Vagina (tissue), 2 donors: ENCODE data around the gene POLR3C. TPM values are rescaled to one million over a fixed set of nuclear protein-coding genes. Genes with fewer than 3 reads are reported as not detected.

Source experiments
- DNase-seq, 2 donors: peaks; one replicate each; pipeline ENCODE4 v3.0.0-alpha.2; 2017; ENCODE audit errors: extremely low spot score in 2 of 2
- H3K27ac ChIP-seq: fragments of 200-600 bp; sonication (generic); one replicate; pipeline ENCODE4 v1.5.1; 2019
- H3K27me3 ChIP-seq: fragments of 200-600 bp; sonication (generic); one replicate; pipeline ENCODE4 v1.5.1; 2019
- H3K36me3 ChIP-seq, 2 donors: fragments of 200-600 bp; sonication (generic); one replicate each; pipeline ENCODE4 v1.5.1; 2017 to 2019
- H3K4me1 ChIP-seq: fragments of 200-600 bp; sonication (generic); one replicate; pipeline ENCODE4 v1.5.1; 2019
- H3K4me3 ChIP-seq, 2 donors: fragments of 200-600 bp; sonication (generic); 1 replicate in 1 of 2; 2 replicates in 1 of 2; pipeline ENCODE4 v1.5.1; 2016 to 2019
- H3K9me3 ChIP-seq: fragments of 200-600 bp; sonication (generic); one replicate; pipeline ENCODE4 v1.5.1; 2019
- CTCF ChIP-seq, 3 experiments: fragments of 450-650 bp in 2 of 3; fragments of 200-600 bp in 1 of 3; sonication (generic) in 1 of 3; IDR thresholded peaks; one replicate each; pipeline ENCODE4 v1.5.1; 2017 to 2019; ENCODE audit warnings: antibody characterized with exemption in 3 of 3, mild to moderate bottlenecking in 2 of 3, moderate library complexity in 2 of 3
- POLR2A ChIP-seq, 2 donors: fragments of 450-650 bp; IDR thresholded peaks; one replicate each; pipeline ENCODE4 v1.6.1; 2017; ENCODE audit warnings: antibody characterized with exemption in 2 of 2, mild to moderate bottlenecking in 2 of 2, moderate library complexity in 2 of 2
- POLR2AphosphoS5 ChIP-seq, 2 donors: sonication (generic); formaldehyde crosslinking; IDR thresholded peaks; one replicate each; pipeline ENCODE4 v1.9.0; 2017; ENCODE audit warnings: antibody characterized with exemption in 2 of 2, mild to moderate bottlenecking in 2 of 2, low read depth in 1 of 2; ENCODE audit not compliant: insufficient read depth in 1 of 2
- intact Hi-C: fragments of 100-400 bp; cut with DNase I; formaldehyde crosslinking; loops from one replicate; pipeline ENCODE4 v1.15.1; 2023
- total RNA-seq: library from RNA; depleted of rRNA; stranded (reverse); fragments of >200 nt; gene quantifications from one replicate; pipeline ENCODE4 v1.2.3, GENCODE V29; 2016

POLR3C gene
- total RNA-seq, 1 donor from 2014 or later, result 34.6 TPM

- Histone ChIP-seq H3K27me3 (no peaks in the 10 kb centered on the region), H3K9me3 (no peaks in the 10 kb centered on the region), H3K27ac (peak within 1 kb of the TSS; percentile 86), H3K4me1 (peaks cover 20% of the 10 kb centered on the region), H3K36me3 (peaks cover 0 to 28% of the 10 kb centered on the region in 2 donors), H3K4me3 (peak within 1 kb of the TSS; percentile 66 to 88)
- intact Hi-C loops, result loop anchor here (10.0 kb wide), 1 partner anchor 56 kb away; the partner anchor contains the start of genes ITGA10 and PEX11B
- peak in 1 of 2 donors; percentile 96 for DNase-seq
- TF ChIP-seq POLR2AphosphoS5 (IDR thresholded peaks at IDR 0.05; ENCODE audit: insufficient read depth in 1 of 2, low read depth in 1 of 2) (peak; percentile 40 to 98), CTCF (IDR thresholded peaks at IDR 0.05) (no peak), POLR2A (IDR thresholded peaks at IDR 0.05) (peak in 1 of 2 donors; percentile 77)
Observed at GRCh38 chr1:145858901-145859490, 35.0 kb downstream of the POLR3C start, which contains the start of gene PIAS3. Gene PIAS3, minus strand, starts transcription at chr1:145859081. Its CDS starts 91 bp downstream, at chr1:145858990.

GRCh38 chr1:145859491-145860023 is 35.6 kb downstream of the POLR3C start:
- intact Hi-C loops, result loop anchor here (10.0 kb wide), 1 partner anchor 55 kb away; the partner anchor contains the start of genes ITGA10 and PEX11B
- peak overlapping the region; percentile 86 for H3K27ac ChIP-seq
- peaks cover 0 to 23% of the 10 kb centered on the region in 2 donors for H3K36me3 ChIP-seq
- H3K4me3 ChIP-seq, result peak overlapping the region; percentile 66 to 88
- H3K27me3 ChIP-seq, result no peaks in the 10 kb centered on the region
- H3K9me3 ChIP-seq, result no peaks in the 10 kb centered on the region
- TF ChIP-seq CTCF (IDR thresholded peaks at IDR 0.05), result no peak
- TF ChIP-seq POLR2A (IDR thresholded peaks at IDR 0.05), result peak in 1 of 2 donors; percentile 90
- TF ChIP-seq POLR2AphosphoS5 (IDR thresholded peaks at IDR 0.05; ENCODE audit: insufficient read depth in 1 of 2, low read depth in 1 of 2), result peak in 1 of 2 donors; percentile 76
- peaks cover 20% of the 10 kb centered on the region for H3K4me1 ChIP-seq
- DNase-seq, result peak in 1 of 2 donors; percentile 94

- Histone ChIP-seq H3K4me3 (no peak overlapping the region), H3K27ac (no peak overlapping the region), H3K4me1 (peaks cover 5% of the 10 kb centered on the region), H3K9me3 (no peaks in the 10 kb centered on the region), H3K27me3 (no peaks in the 10 kb centered on the region), H3K36me3 (no peaks in the 10 kb centered on the region)
- no peak for DNase-seq
- intact Hi-C loops, result no loop called here
- TF ChIP-seq POLR2A (IDR thresholded peaks at IDR 0.05), result no peak
Observed at GRCh38 chr1:145863282-145864018, 39.5 kb downstream of the POLR3C start.

GRCh38 chr1:145868232-145868631 is 44.2 kb downstream of the POLR3C start:
- Histone ChIP-seq H3K4me1 (peaks cover 14% of the 10 kb centered on the region), H3K9me3 (no peaks in the 10 kb centered on the region), H3K27ac (no peak overlapping the region), H3K4me3 (no peak overlapping the region), H3K27me3 (no peaks in the 10 kb centered on the region), H3K36me3 (no peaks in the 10 kb centered on the region)
- DNase-seq, result no peak
- intact Hi-C loops, result no loop called here
- TF ChIP-seq POLR2AphosphoS5 (IDR thresholded peaks at IDR 0.05; ENCODE audit: insufficient read depth in 1 of 2, low read depth in 1 of 2), result no peak
- no peak for TF ChIP-seq CTCF (IDR thresholded peaks at IDR 0.05)
- no peak for TF ChIP-seq POLR2A (IDR thresholded peaks at IDR 0.05)

GRCh38 chr1:145871994-145872924 is 48.3 kb downstream of the POLR3C start:
- Histone ChIP-seq H3K4me1 (peaks cover 17% of the 10 kb centered on the region), H3K27ac (peak overlapping the region; percentile 84), H3K9me3 (no peaks in the 10 kb centered on the region), H3K36me3 (no peaks in the 10 kb centered on the region), H3K27me3 (no peaks in the 10 kb centered on the region), H3K4me3 (peak overlapping the region; percentile 50 to 61)
- TF ChIP-seq POLR2AphosphoS5 (IDR thresholded peaks at IDR 0.05; ENCODE audit: insufficient read depth in 1 of 2, low read depth in 1 of 2), result peak in 1 of 2 donors; percentile 84
- no peak for TF ChIP-seq CTCF (IDR thresholded peaks at IDR 0.05)
- peak in 1 of 2 donors; percentile 47 for TF ChIP-seq POLR2A (IDR thresholded peaks at IDR 0.05)
- intact Hi-C loops, result no loop called here
- peak in 1 of 2 donors; percentile 91 for DNase-seq
